MV-4-11 (cell line): ENCODE measurements around the gene MUC5AC.

Experiments
- DNase-seq: peaks from one replicate; lab custom pipeline; 2025; lab: John Stamatoyannopoulos, UW

MUC5AC gene

GRCh38 chr11:1197431-1197885 is 39.7 kb downstream of the MUC5AC start:
- DNase-seq: no peak

- DNase-seq: no peak
These were observed 40.3 kb downstream of the MUC5AC start for GRCh38 chr11:1197886-1198560.

GRCh38 chr11:1198561-1199240 is 40.9 kb downstream of the MUC5AC start:
- no peak for DNase-seq

GRCh38 chr11:1199241-1199750 is 41.5 kb downstream of the MUC5AC start:
- DNase-seq: no peak

GRCh38 chr11:1199751-1200610 is 42.2 kb downstream of the MUC5AC start:
- no peak for DNase-seq

GRCh38 chr11:1200611-1201191 is 42.9 kb downstream of the MUC5AC start:
- no peak for DNase-seq

- no peak for DNase-seq
These were observed 43.8 kb downstream of the MUC5AC start for GRCh38 chr11:1201395-1202153.

GRCh38 chr11:1202154-1202775 is 44.5 kb downstream of the MUC5AC start:
- DNase-seq: no peak

- no peak for DNase-seq
These were observed 45.2 kb downstream of the MUC5AC start for GRCh38 chr11:1202776-1203504.

- DNase-seq: no peak
These were observed 45.9 kb downstream of the MUC5AC start for GRCh38 chr11:1203505-1204271.

GRCh38 chr11:1204381-1205101 is 46.8 kb downstream of the MUC5AC start:
- no peak for DNase-seq

- no peak for DNase-seq
These were observed 47.6 kb downstream of the MUC5AC start for GRCh38 chr11:1205121-1205986.

- DNase-seq: no peak
These were observed 48.2 kb downstream of the MUC5AC start for GRCh38 chr11:1205987-1206331.

GRCh38 chr11:1206391-1207271 is 48.9 kb downstream of the MUC5AC start:
- no peak for DNase-seq

- DNase-seq: no peak
These were observed 49.8 kb downstream of the MUC5AC start for GRCh38 chr11:1207401-1208143.

GRCh38 chr11:1208144-1208393 is 50.3 kb downstream of the MUC5AC start:
- no peak for DNase-seq
